Hypothalamus (tissue), 51 donors: ENCODE results near the gene BRPF3.

Experiments
- DNase-seq, 51 donors: peaks; one replicate each; lab custom pipeline; 2025; lab: John Stamatoyannopoulos, UW

BRPF3 gene

DNA sequence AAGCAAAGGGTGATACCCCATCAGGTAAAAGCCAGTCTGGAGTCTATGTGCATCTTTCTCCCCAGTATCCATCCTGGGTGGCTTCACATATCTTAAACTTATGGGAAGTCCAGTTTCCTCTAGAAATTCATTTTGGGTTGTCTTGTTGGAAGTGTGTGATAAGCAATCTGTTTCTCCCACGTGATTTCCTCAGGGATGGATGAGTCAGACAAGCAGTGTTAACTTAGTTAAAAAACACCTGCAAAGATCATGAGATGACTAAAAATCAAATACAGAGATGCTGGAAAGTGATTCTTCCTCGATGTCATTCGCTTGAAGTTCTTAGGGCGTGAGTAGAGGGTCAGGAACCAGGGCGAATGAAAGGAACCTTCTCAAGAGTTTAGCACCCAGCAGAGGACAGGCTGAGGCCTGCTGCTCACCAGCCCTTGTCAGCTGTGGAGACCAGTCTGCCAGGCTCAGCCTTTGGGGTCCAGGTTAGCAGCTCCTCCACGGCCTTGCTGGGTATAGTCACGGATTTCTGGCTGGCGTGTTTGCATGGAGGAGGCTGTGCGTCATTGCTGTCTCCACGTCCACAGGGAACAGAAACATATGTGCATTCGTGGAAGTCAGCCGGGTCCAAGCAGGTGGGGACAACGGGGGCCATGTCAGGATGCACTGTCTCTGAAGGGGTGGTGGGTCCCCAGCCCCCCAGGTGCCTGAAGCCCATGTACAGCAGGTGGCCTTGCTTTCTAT is 70.5 kb downstream of the BRPF3 start:
- peak in 2 of 51 donors; percentile 38 to 48 for DNase-seq

- DNase-seq: no peak
Observed at GRCh38 chr6:36267731-36268477, 71.4 kb downstream of the BRPF3 start.

GRCh38 chr6:36268478-36269275 is 72.1 kb downstream of the BRPF3 start:
- peak in 7 of 51 donors; percentile 6 to 69 (median 22) for DNase-seq

DNA sequence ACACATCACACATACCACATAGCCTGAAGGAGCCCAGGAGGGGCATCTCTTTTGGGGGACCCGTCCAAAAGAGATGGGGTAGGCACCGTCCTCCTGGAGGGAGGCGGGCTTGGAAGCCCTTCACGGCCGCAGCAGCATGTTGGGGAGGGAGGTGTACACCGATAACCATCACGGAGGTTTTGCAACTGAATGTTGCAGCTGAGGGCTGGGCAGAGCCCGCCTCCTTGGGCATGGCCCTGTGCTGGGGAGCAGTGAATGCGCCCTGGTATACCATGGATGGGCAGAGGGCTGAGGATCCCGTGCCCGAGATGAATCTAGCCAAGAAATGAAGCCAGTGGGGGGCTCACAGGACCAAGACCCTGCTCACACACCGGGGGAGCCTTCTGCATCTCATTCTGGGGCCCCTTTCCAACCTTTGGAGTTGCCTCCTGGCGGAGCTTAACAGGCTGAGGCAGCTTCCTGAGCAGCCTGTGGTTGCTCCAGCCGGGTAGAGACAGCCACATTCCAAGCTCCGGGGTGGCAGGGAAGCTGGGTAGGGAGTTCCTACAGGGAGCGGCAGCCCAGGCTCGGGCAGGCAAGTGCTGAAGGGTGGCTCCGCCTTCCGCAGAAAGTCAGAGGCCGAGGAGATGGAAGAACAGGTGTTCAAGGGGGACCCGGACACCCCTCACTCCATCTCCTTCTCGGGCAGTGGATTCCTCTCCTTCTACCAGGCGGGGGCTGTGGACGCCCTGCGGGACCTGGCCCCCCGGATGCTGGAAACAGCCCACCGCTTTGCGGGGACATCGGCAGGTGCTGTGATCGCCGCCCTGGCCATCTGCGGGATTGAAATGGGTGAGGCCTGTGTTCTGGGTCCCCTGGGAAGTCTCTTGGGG is 73.5 kb downstream of the BRPF3 start, which contains the start of gene PNPLA1:
Gene PNPLA1 (plus strand): TSS at position 227 of the 872 bp plus-strand sequence. CDS start 400 bp downstream, at position 627.
- DNase-seq: no peak

- no peak for DNase-seq
Observed at GRCh38 chr6:36272234-36272633, 75.7 kb downstream of the BRPF3 start.

GRCh38 chr6:36273067-36273466 is 76.5 kb downstream of the BRPF3 start:
- DNase-seq: no peak

- DNase-seq: no peak
Observed at GRCh38 chr6:36273802-36274514, 77.4 kb downstream of the BRPF3 start.

- no peak for DNase-seq
Observed at GRCh38 chr6:36276581-36277536, 80.3 kb downstream of the BRPF3 start.

DNA sequence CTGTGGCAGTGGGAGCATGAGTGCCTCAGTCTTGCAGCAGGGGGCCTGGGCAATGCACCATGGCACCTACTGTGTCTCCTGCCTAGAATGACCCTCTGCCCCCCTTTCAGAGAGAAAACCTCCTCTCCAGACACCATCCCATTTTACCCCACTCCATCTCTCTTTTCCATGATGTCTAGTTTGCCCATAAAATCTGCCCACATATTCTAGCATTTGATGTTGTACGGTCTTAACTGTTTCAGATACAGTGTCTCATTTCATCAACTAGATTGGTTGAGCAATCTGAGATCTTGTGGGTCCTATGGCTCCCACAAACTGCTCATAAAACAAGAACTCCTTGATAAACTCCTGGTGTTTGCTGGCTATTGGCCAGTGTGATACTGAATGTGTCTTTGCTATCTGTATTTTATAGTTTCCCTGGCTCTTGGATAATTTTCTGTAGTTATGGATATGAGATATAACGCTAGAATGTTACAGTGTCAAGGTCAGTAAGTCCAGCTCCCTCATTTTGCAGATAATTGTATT is 81.5 kb downstream of the BRPF3 start:
- DNase-seq: no peak

GRCh38 chr6:36280467-36280866 is 83.9 kb downstream of the BRPF3 start:
- no peak for DNase-seq

DNA sequence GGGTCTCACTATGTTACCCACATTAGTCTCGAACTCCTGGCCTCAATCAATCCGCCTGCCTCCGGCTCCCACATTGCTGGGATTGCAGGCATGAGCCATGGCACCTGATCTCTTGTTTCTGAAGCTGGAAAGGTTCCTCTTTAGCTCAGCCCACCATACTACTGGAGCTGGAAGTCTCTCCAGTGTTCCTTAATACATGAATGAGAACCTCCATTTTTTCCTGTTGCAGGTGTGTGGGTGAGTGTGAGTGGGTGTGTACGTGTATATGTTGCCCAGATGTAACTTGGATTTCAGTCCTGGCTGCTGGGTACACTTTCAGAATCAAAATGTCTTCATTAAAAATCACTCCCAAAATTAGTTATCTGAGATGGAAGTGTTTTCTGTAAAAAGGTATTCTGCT is 84.4 kb downstream of the BRPF3 start:
- no peak for DNase-seq
